H1 (cell line): ENCODE data around the gene PRDM15. TPM values are rescaled to one million over a fixed set of nuclear protein-coding genes. Genes with fewer than 3 reads are reported as not detected.
A peak's percentile ranks its signal among the peaks of the same experiment; 100 is the strongest.

Experiments used
- CTCF ChIA-PET: fragments of 300-600 bp; sonication (Branson Sonifier 250); formaldehyde crosslinking; loops from one replicate; lab custom pipeline; 2021; ENCODE audit not compliant: partially characterized antibody; lab: Charles Lee
- POLR2A ChIA-PET: fragments of 300-600 bp; sonication (Branson Sonifier 250); formaldehyde crosslinking; loops from one replicate; lab custom pipeline; 2021; ENCODE audit warnings: inconsistent platforms; ENCODE audit not compliant: partially characterized antibody; lab: Charles Lee
- DNase-seq, 2 experiments: peaks; one replicate each; pipeline versions ENCODE4 v3.0.0 to v3.0.0-alpha.2; 2010 to 2022; ENCODE audit warnings: low spot score in 2 of 2, low read depth in 1 of 2, mixed read lengths in 1 of 2
- FAIRE-seq: peaks from 2 replicates; lab custom pipeline; 2011; peaks lifted over from hg19 to GRCh38; lab: Jason Lieb, UNC
- H2AFZ ChIP-seq: 2 replicates; pipeline ENCODE4 v1.8.1; 2012; ENCODE audit warnings: low read length, inconsistent platforms
- H2AK5ac ChIP-seq: 2 replicates; pipeline ENCODE4 v1.6.1; 2013; ENCODE audit warnings: low read depth, low read length
- H2BK120ac ChIP-seq: replicated peaks from 2 replicates; pipeline ENCODE3; 2013; ENCODE audit warnings: low read depth, low read length, inconsistent platforms
- H2BK12ac ChIP-seq: 2 replicates; pipeline ENCODE4 v1.6.1; 2013; ENCODE audit warnings: low read depth, low read length
- H2BK15ac ChIP-seq: 2 replicates; pipeline ENCODE4 v1.6.1; 2013; ENCODE audit warnings: low read length
- H2BK20ac ChIP-seq: 2 replicates; pipeline ENCODE4 v1.6.1; 2013; ENCODE audit warnings: low read length
- H2BK5ac ChIP-seq: 2 replicates; pipeline ENCODE4 v1.6.1; 2013; ENCODE audit warnings: low read depth, low read length
- H3K14ac ChIP-seq: 2 replicates; pipeline ENCODE4 v1.6.1; 2013; ENCODE audit warnings: inconsistent platforms; ENCODE audit not compliant: insufficient read length
- H3K18ac ChIP-seq: 2 replicates; pipeline ENCODE4 v1.6.1; 2013; ENCODE audit warnings: low read length; ENCODE audit errors: extremely low read depth
- H3K23ac ChIP-seq: 2 replicates; pipeline ENCODE4 v1.6.1; 2013; ENCODE audit warnings: inconsistent platforms; ENCODE audit not compliant: insufficient read length
- H3K23me2 ChIP-seq: 2 replicates; pipeline ENCODE4 v1.6.1; 2013; ENCODE audit warnings: low read depth, low read length
- H3K27ac ChIP-seq: 2 replicates; pipeline ENCODE4 v1.6.1; 2011; ENCODE audit warnings: low read depth, low read length, inconsistent platforms
- H3K27me3 ChIP-seq, 4 experiments: replicated peaks in 1 of 4; 1 replicate in 1 of 4; 2 replicates in 3 of 4; pipeline versions ENCODE4 v1.6.1 to v1.8.1; 2011 to 2013; ENCODE audit warnings: low read length in 3 of 4, mild to moderate bottlenecking in 3 of 4, inconsistent platforms in 2 of 4, mixed read lengths in 2 of 4, moderate library complexity in 1 of 4; ENCODE audit not compliant: control insufficient read depth in 3 of 4, insufficient read depth in 3 of 4; ENCODE audit errors: extremely low read depth in 1 of 4
- H3K36me3 ChIP-seq, 4 experiments: 2 replicates each; pipeline versions ENCODE4 v1.6.1 to v1.8.1; 2011 to 2013; ENCODE audit warnings: mild to moderate bottlenecking in 4 of 4, low read length in 3 of 4, moderate library complexity in 2 of 4, control low read depth in 1 of 4, inconsistent platforms in 1 of 4; ENCODE audit not compliant: insufficient read depth in 4 of 4, control insufficient read depth in 2 of 4
- H3K4ac ChIP-seq: replicated peaks from 2 replicates; pipeline ENCODE3; 2013; ENCODE audit warnings: low read length, low read depth, mixed read lengths, inconsistent platforms; ENCODE audit not compliant: insufficient read length
- H3K4me1 ChIP-seq, 4 experiments: replicated peaks in 1 of 4; 1 replicate in 1 of 4; 2 replicates in 3 of 4; pipeline versions ENCODE4 v1.6.1 to v1.8.1; 2011 to 2013; ENCODE audit warnings: low read length in 3 of 4, inconsistent platforms in 2 of 4, mixed read lengths in 1 of 4; ENCODE audit not compliant: insufficient read depth in 4 of 4, control insufficient read depth in 3 of 4
- H3K4me2 ChIP-seq, 2 experiments: 2 replicates each; pipeline versions ENCODE4 v1.6.1 to v1.8.1; 2011 to 2013; ENCODE audit warnings: low read depth in 2 of 2, low read length in 2 of 2, control low read depth in 1 of 2, inconsistent platforms in 1 of 2, mild to moderate bottlenecking in 1 of 2; ENCODE audit not compliant: insufficient read depth in 1 of 2
- H3K4me3 ChIP-seq, 4 experiments: fragments of 200-600, 300-600 bp in 1 of 4; sonication (generic), shearing (Covaris generic), sonication (Bioruptor Twin) in 1 of 4; 2 replicates each; pipeline versions ENCODE4 v1.5.1 to v1.8.1; 2011 to 2016; ENCODE audit warnings: low read length in 4 of 4, low read depth in 3 of 4, control low read depth in 2 of 4, inconsistent platforms in 2 of 4, mild to moderate bottlenecking in 2 of 4, mixed read lengths in 1 of 4, moderate library complexity in 1 of 4; ENCODE audit not compliant: insufficient read depth in 2 of 4; ENCODE audit errors: extremely low read depth in 1 of 4
- H3K56ac ChIP-seq: replicated peaks from 2 replicates; pipeline ENCODE3; 2013; ENCODE audit warnings: low read depth, mild to moderate bottlenecking, mixed read lengths, low read length, inconsistent platforms; ENCODE audit not compliant: insufficient read length
- H3K79me1 ChIP-seq: 2 replicates; pipeline ENCODE4 v1.6.1; 2013; ENCODE audit warnings: low read depth, low read length, control low read depth
- H3K79me2 ChIP-seq, 2 experiments: 2 replicates each; pipeline versions ENCODE4 v1.6.1 to v1.8.1; 2012 to 2013; ENCODE audit warnings: low read length in 2 of 2, mild to moderate bottlenecking in 2 of 2, inconsistent platforms in 1 of 2; ENCODE audit not compliant: insufficient read depth in 2 of 2, control insufficient read depth in 1 of 2
- H3K9ac ChIP-seq, 4 experiments: replicated peaks in 1 of 4; 1 replicate in 1 of 4; 2 replicates in 3 of 4; pipeline versions ENCODE4 v1.6.1 to v1.8.1; 2011 to 2013; ENCODE audit warnings: low read depth in 3 of 4, low read length in 3 of 4, control low read depth in 2 of 4, mild to moderate bottlenecking in 2 of 4, moderate library complexity in 2 of 4, inconsistent platforms in 1 of 4; ENCODE audit errors: extremely low read depth in 1 of 4
- H3K9me3 ChIP-seq, 2 experiments: 2 replicates each; pipeline versions ENCODE4 v1.6.1 to v1.8.1; 2012 to 2013; ENCODE audit warnings: mild to moderate bottlenecking in 2 of 2, moderate library complexity in 2 of 2, control low read depth in 1 of 2, inconsistent platforms in 1 of 2, low read depth in 1 of 2, low read length in 1 of 2, mixed read lengths in 1 of 2; ENCODE audit not compliant: insufficient read depth in 2 of 2
- H4K20me1 ChIP-seq, 2 experiments: replicated peaks in 1 of 2; 2 replicates each; pipeline versions ENCODE3 to v1.8.1; 2011 to 2013; ENCODE audit warnings: inconsistent platforms in 2 of 2, low read length in 2 of 2, mild to moderate bottlenecking in 1 of 2; ENCODE audit not compliant: insufficient read depth in 2 of 2, control insufficient read depth in 1 of 2
- H4K5ac ChIP-seq: 2 replicates; pipeline ENCODE4 v1.6.1; 2013; ENCODE audit warnings: low read length, low read depth, mixed read lengths, inconsistent platforms; ENCODE audit not compliant: insufficient read length
- H4K8ac ChIP-seq: 2 replicates; pipeline ENCODE4 v1.8.0; 2013; ENCODE audit warnings: mild to moderate bottlenecking, moderate library complexity, low read length, inconsistent platforms; ENCODE audit not compliant: insufficient read depth; ENCODE audit errors: extremely low read depth
- H4K91ac ChIP-seq: replicated peaks from 2 replicates; pipeline ENCODE3; 2013; ENCODE audit warnings: low read length, mixed read lengths, inconsistent platforms; ENCODE audit not compliant: insufficient read length
- BRCA1 ChIP-seq: IDR thresholded peaks from 2 replicates; pipeline ENCODE4 v1.6.1; 2012; ENCODE audit warnings: low read depth, low read length, improper control_type of control experiment
- CEBPB ChIP-seq: IDR thresholded peaks from 2 replicates; pipeline ENCODE4 v1.6.1; 2012; ENCODE audit warnings: low read depth, low read length
- HDAC2 ChIP-seq, 2 experiments: fragments of 300-600 bp in 1 of 2; sonication (generic) in 1 of 2; IDR thresholded peaks; 2 replicates each; pipeline ENCODE4 v1.6.1; 2011 to 2012; ENCODE audit warnings: low read depth in 2 of 2, low read length in 2 of 2, mild to moderate bottlenecking in 2 of 2, moderate library complexity in 2 of 2, borderline replicate concordance in 1 of 2, inconsistent platforms in 1 of 2
- JUN ChIP-seq: IDR thresholded peaks from 2 replicates; pipeline ENCODE4 v1.6.1; 2011; ENCODE audit warnings: low read depth, mild to moderate bottlenecking, improper control_type of control experiment, low read length
- NRF1 ChIP-seq: IDR thresholded peaks from 2 replicates; pipeline ENCODE4 v1.6.1; 2011; ENCODE audit warnings: mild to moderate bottlenecking, low read depth, low read length, improper control_type of control experiment
- RAD21 ChIP-seq, 2 experiments: IDR thresholded peaks in 1 of 2; conservative IDR thresholded peaks in 1 of 2; 2 replicates each; pipeline ENCODE4 v1.6.1; 2011; ENCODE audit warnings: low read depth in 2 of 2, low read length in 2 of 2, improper control_type of control experiment in 1 of 2, inconsistent platforms in 1 of 2, mild to moderate bottlenecking in 1 of 2, moderate library complexity in 1 of 2
- SIX5 ChIP-seq: IDR thresholded peaks from 2 replicates; pipeline ENCODE4 v1.6.1; 2011; ENCODE audit warnings: mild to moderate bottlenecking, low read depth, low read length
- SP1 ChIP-seq: IDR thresholded peaks from 2 replicates; pipeline ENCODE4 v1.6.1; 2011; ENCODE audit warnings: low read depth, low read length
- SP2 ChIP-seq: IDR thresholded peaks from 2 replicates; pipeline ENCODE4 v1.6.1; 2012; ENCODE audit warnings: mild to moderate bottlenecking, low read length, inconsistent platforms
- WGBS, 2 experiments: shearing (Covaris generic) in 1 of 2; methylation state at CpG; one replicate each; pipeline versions ENCODE4 v1.1.6 to v1.1.7; 2013 to 2015; ENCODE audit warnings: low lambda C conversion rate in 2 of 2, mixed read lengths in 2 of 2, inconsistent platforms in 1 of 2, low coverage in 1 of 2, missing lambda C conversion rate in 1 of 2; ENCODE audit not compliant: insufficient replicate concordance in 2 of 2, insufficient coverage in 1 of 2, insufficient read length in 1 of 2; ENCODE audit errors: extremely low coverage in 1 of 2, missing lambda C conversion rate in 1 of 2; 5-methylcytosine and 5-hydroxymethylcytosine counted together
- polyA plus RNA-seq, 7 experiments: library from polyadenylated mRNA; depleted of rRNA in 3 of 7; stranded (reverse) in 5 of 7; unstranded in 2 of 7; fragments of >200 nt in 5 of 7; fragments of 200-250 nt in 2 of 7; gene quantifications; 1 replicate in 5 of 7; 2 replicates in 1 of 7; 4 replicates in 1 of 7; pipeline versions ENCODE4 v1.2.1 to v1.2.3, GENCODE V29; 2011 to 2013; ENCODE audit warnings: missing spikeins in 2 of 7, mixed read lengths in 2 of 7
- total RNA-seq: library from RNA; stranded (reverse); fragmentation: NEBNext Ultra II Directional; extraction: Animal tissue kit (Norgen Biotek cat#: 25700); gene quantifications from 2 replicates; pipeline ENCODE4 v1.2.1, GENCODE V29; 2021

PRDM15 gene
- total and polyA plus RNA-seq, 2 of the 8 experiments (the other 6 are each of a cell fraction or from before 2014, with no cell fraction given) = 9.7 to 10.5 TPM

DNA sequence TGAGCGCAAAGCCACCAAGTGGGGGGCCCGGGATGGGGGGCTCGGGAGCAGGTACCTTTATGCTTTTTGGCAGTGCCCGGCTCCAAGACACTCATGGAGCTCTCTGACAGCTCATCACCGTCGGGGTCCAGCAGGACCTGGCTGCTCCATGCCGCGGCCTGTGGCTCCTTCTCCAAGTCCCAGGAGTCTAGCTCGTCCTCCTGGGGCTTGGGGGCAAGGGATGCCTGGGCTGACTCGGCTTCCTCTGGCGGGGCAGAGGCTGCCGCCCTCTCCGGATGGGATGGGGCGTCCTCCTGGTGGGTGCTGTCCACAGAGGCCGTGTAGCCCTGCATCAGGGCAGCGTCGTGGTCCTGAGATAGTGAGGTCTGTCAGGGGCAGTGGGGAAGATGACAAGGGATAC lies 19.9 kb upstream of the PRDM15 start:
- Histone ChIP-seq H2AFZ (no peak overlapping the region), H3K27me3 (no peaks in the 10 kb centered on the region), H3K18ac (no peak overlapping the region), H3K9ac (no peak overlapping the region; a peak in 1 of 7 replicates), H3K23me2 (no peaks in the 10 kb centered on the region), H4K20me1 (no peaks in the 10 kb centered on the region), H3K4me1 (peaks cover 4 to 23% (median 19%) of the 10 kb centered on the region in 4 experiments), H2BK120ac (no peak overlapping the region), H3K27ac (no peak overlapping the region), H3K14ac (no peak overlapping the region), H4K5ac (no peak overlapping the region), H2BK15ac (no peak overlapping the region), H3K79me1 (no peaks in the 10 kb centered on the region), H3K56ac (no peak overlapping the region), H2BK20ac (no peak overlapping the region), H4K91ac (no peak overlapping the region), H3K23ac (no peak overlapping the region), H3K79me2 (no peaks in the 10 kb centered on the region), H3K36me3 (peaks cover 0 to 2% (median 0%) of the 10 kb centered on the region in 4 experiments; a peak in 2 of 8 replicates), H3K4me2 (no peak overlapping the region), H2BK5ac (no peak overlapping the region), H4K8ac (no peak overlapping the region; the same call in 1 of the 2 replicates), H2BK12ac (no peak overlapping the region), H3K9me3 (no peaks in the 10 kb centered on the region), H3K4me3 (no peak overlapping the region), H2AK5ac (peak overlapping the region; percentile 4; the same call in 1 of the 2 replicates), H3K4ac (no peak overlapping the region)
- 90% methylated on average over 14 of the region's 17 CpGs; no CpG with 5 or more reads in 1 of the 2 experiments for WGBS, 2 experiments
- TF ChIP-seq SP2 (no peak), RAD21 (IDR thresholded peaks at IDR 0.05 in 1 of 2, conservative IDR thresholded peaks at IDR 0.05 in 1 of 2; ENCODE audit: low read depth in 2 of 2, low read length in 2 of 2) (no peak), HDAC2 (IDR thresholded peaks at IDR 0.05; ENCODE audit: borderline replicate concordance in 1 of 2, low read depth in 2 of 2, low read length in 2 of 2) (no peak), CEBPB (no peak), NRF1 (no peak), SP1 (no peak), BRCA1 (no peak), JUN (no peak), SIX5 (no peak)
- ChIA-PET POLR2A (interaction anchor here (1.1 to 2.8 kb wide), 2 partner anchors 19 to 22 kb away, joined by 4 to 10 read pairs; partner anchors contain the start of gene PRDM15), CTCF (interaction anchor here (1.0 to 1.1 kb wide), 2 partner anchors 21 to 209 kb away, joined by 3 read pairs; no protein-coding TSS in a partner anchor)
- DNase-seq = no peak
- no peak for FAIRE-seq
